SK-N-MC (cell line): ENCODE measurements around the gene RPL9.

Source experiments
- EZH2 ChIP-seq: fragments of 200-600 bp; sonication (generic); IDR thresholded peaks from one replicate; pipeline ENCODE4 v1.6.1; 2017; ENCODE audit warnings: antibody characterized with exemption
- FOXP2 ChIP-seq: optimal IDR thresholded peaks from 2 replicates; pipeline ENCODE3; 2011; ENCODE audit warnings: mild to moderate bottlenecking, moderate library complexity; ENCODE audit not compliant: insufficient read depth; ENCODE audit errors: extremely low read length, control extremely low read depth

- TF ChIP-seq EZH2 (no peak), FOXP2 (no peak)
These were observed 46.9 kb upstream of the RPL9 start for GRCh38 chr4:39505581-39505980.
